BE2C (cell line): Measurements from ENCODE around the gene SERHL2.
"Not testable (repeated sequence)": the region's sequence is repeated elsewhere in the genome, so short reads cannot be mapped to it uniquely, and the experiment has no call there.

ENCODE experiments used
- DNase-seq: peaks from one replicate; pipeline ENCODE4 v3.0.0-alpha.2; 2020
- H3K27me3 ChIP-seq: fragments of 250-450 bp; sonication (Bioruptor Pico); 2 replicates; pipeline ENCODE4 v1.5.1; 2020; ENCODE audit warnings: mild to moderate bottlenecking
- H3K36me3 ChIP-seq: fragments of 250-450 bp; sonication (Bioruptor Pico); 2 replicates; pipeline ENCODE4 v1.5.1; 2020; ENCODE audit warnings: mild to moderate bottlenecking
- H3K4me1 ChIP-seq: fragments of 250-450 bp; sonication (Bioruptor Pico); 2 replicates; pipeline ENCODE4 v1.5.1; 2020
- H3K4me3 ChIP-seq: 2 replicates; pipeline ENCODE4 v1.5.1; 2011; ENCODE audit warnings: low read depth, low read length
- H3K9me3 ChIP-seq: fragments of 250-450 bp; sonication (Bioruptor Pico); 2 replicates; pipeline ENCODE4 v1.5.1; 2020
- CTCF ChIP-seq: IDR thresholded peaks from 2 replicates; pipeline ENCODE4 v1.5.1; 2012; ENCODE audit warnings: mild to moderate bottlenecking, low read depth, low read length

Gene SERHL2

GRCh38 chr22:42528591-42529307, 25.0 kb upstream of the SERHL2 start:
- H3K4me3 ChIP-seq, result no peak overlapping the region
- no peaks in the 10 kb centered on the region for H3K9me3 ChIP-seq
- H3K4me1 ChIP-seq, result no peaks in the 10 kb centered on the region
- TF ChIP-seq CTCF, result no peak
- no peak for DNase-seq
- no peaks in the 10 kb centered on the region for H3K27me3 ChIP-seq
- H3K36me3 ChIP-seq, result no peaks in the 10 kb centered on the region

- not testable (repeated sequence) for H3K36me3 ChIP-seq, H3K4me1 ChIP-seq, H3K27me3 ChIP-seq, DNase-seq, H3K4me3 ChIP-seq, H3K9me3 ChIP-seq
Observed at GRCh38 chr22:42529435-42529834, 24.3 kb upstream of the SERHL2 start.

GRCh38 chr22:42531401-42532084, 22.2 kb upstream of the SERHL2 start:
- not testable (repeated sequence) for H3K4me3 ChIP-seq, DNase-seq, H3K27me3 ChIP-seq, H3K9me3 ChIP-seq, H3K4me1 ChIP-seq, H3K36me3 ChIP-seq

GRCh38 chr22:42533638-42533977, 20.1 kb upstream of the SERHL2 start:
- TF ChIP-seq CTCF, result no peak
- no peak for DNase-seq
- Histone ChIP-seq H3K36me3 (no peaks in the 10 kb centered on the region), H3K4me3 (no peak overlapping the region), H3K9me3 (no peaks in the 10 kb centered on the region), H3K27me3 (no peaks in the 10 kb centered on the region), H3K4me1 (no peaks in the 10 kb centered on the region)

GRCh38 chr22:42535082-42535731, 18.5 kb upstream of the SERHL2 start:
- not testable (repeated sequence) for DNase-seq, H3K4me3 ChIP-seq, H3K27me3 ChIP-seq, H3K4me1 ChIP-seq, H3K9me3 ChIP-seq, H3K36me3 ChIP-seq

GRCh38 chr22:42536166-42536565, 17.6 kb upstream of the SERHL2 start:
- no peak for TF ChIP-seq CTCF
- no peak for DNase-seq
- H3K4me1 ChIP-seq, result no peaks in the 10 kb centered on the region
- H3K9me3 ChIP-seq, result no peaks in the 10 kb centered on the region
- H3K36me3 ChIP-seq, result no peaks in the 10 kb centered on the region
- H3K4me3 ChIP-seq, result no peak overlapping the region
- H3K27me3 ChIP-seq, result no peaks in the 10 kb centered on the region

- DNase-seq, H3K9me3 ChIP-seq, H3K27me3 ChIP-seq, H3K36me3 ChIP-seq, H3K4me1 ChIP-seq, H3K4me3 ChIP-seq: not testable (repeated sequence)
Observed at GRCh38 chr22:42536634-42537033, 17.1 kb upstream of the SERHL2 start.

- H3K36me3 ChIP-seq, H3K9me3 ChIP-seq, H3K27me3 ChIP-seq, DNase-seq, H3K4me3 ChIP-seq, H3K4me1 ChIP-seq: not testable (repeated sequence)
Observed at GRCh38 chr22:42537199-42537831, 16.4 kb upstream of the SERHL2 start.

- H3K27me3 ChIP-seq, H3K4me1 ChIP-seq, H3K9me3 ChIP-seq, DNase-seq, H3K36me3 ChIP-seq, H3K4me3 ChIP-seq: not testable (repeated sequence)
Observed at GRCh38 chr22:42539236-42539771, 14.5 kb upstream of the SERHL2 start.
